B cell (primary cell): ENCODE results near the gene KCTD5. TPM values are rescaled to one million over a fixed set of nuclear protein-coding genes. Genes with fewer than 3 reads are reported as not detected.
"Not testable (repeated sequence)": the region's sequence is repeated elsewhere in the genome, so short reads cannot be mapped to it uniquely, and the experiment has no call there.

Experiments
- ATAC-seq: fragments of 200-7000 bp; cut with Tn5 transposase; one replicate; pipeline ENCODE4 v1.10.0; 2021; ENCODE audit warnings: low read depth, mild to moderate bottlenecking, moderate number of reproducible peaks, moderate library complexity
- CTCF ChIA-PET: fragments of 350-600 bp; sonication (Branson Sonifier 250); formaldehyde crosslinking; loops from one replicate; lab custom pipeline; 2021; ENCODE audit warnings: antibody characterized with exemption, inconsistent platforms; lab: Charles Lee
- POLR2A ChIA-PET: fragments of 350-600 bp; sonication (Branson Sonifier 250); formaldehyde crosslinking; loops from one replicate; lab custom pipeline; 2021; ENCODE audit warnings: antibody characterized with exemption; lab: Charles Lee
- DNase-seq: peaks from one replicate; pipeline ENCODE4 v3.0.0; 2013
- H2AFZ ChIP-seq: 2 replicates; pipeline ENCODE4 v1.6.1; 2012; ENCODE audit warnings: mild to moderate bottlenecking, low read depth, low read length; ENCODE audit not compliant: insufficient read depth, poor library complexity, severe bottlenecking
- H3K27ac ChIP-seq, 2 donors: 1 replicate in 1 of 2; 2 replicates in 1 of 2; pipeline ENCODE4 v1.5.1; 2012 to 2013; ENCODE audit warnings: low read length in 2 of 2, mild to moderate bottlenecking in 2 of 2, moderate library complexity in 1 of 2
- H3K27me3 ChIP-seq, 4 experiments: fragments of 200-600 bp in 1 of 4; sonication (generic) in 1 of 4; replicated peaks in 1 of 4; 1 replicate in 2 of 4; 2 replicates in 2 of 4; pipeline versions ENCODE4 v1.6.1 to v1.7.0; 2013 to 2016; ENCODE audit warnings: low read length in 3 of 4, mild to moderate bottlenecking in 2 of 4, mixed read lengths in 1 of 4, moderate library complexity in 1 of 4; ENCODE audit not compliant: insufficient read depth in 4 of 4, control insufficient read depth in 3 of 4; ENCODE audit errors: control extremely low read depth in 1 of 4
- H3K36me3 ChIP-seq, 2 experiments: replicated peaks in 1 of 2; 1 replicate in 1 of 2; 2 replicates in 1 of 2; pipeline versions ENCODE4 v1.6.1 to v1.7.1; 2013; ENCODE audit warnings: low read length in 1 of 2; ENCODE audit not compliant: insufficient read depth in 2 of 2, control insufficient read depth in 1 of 2; ENCODE audit errors: control extremely low read depth in 1 of 2, extremely low read depth in 1 of 2
- H3K4me1 ChIP-seq, 2 donors: fragments of 200-600 bp in 1 of 2; sonication (generic) in 1 of 2; 1 replicate in 1 of 2; 2 replicates in 1 of 2; pipeline versions ENCODE4 v1.5.1 to v1.6.1; 2013 to 2017; ENCODE audit warnings: low read length in 2 of 2; ENCODE audit not compliant: control insufficient read depth in 2 of 2, insufficient read depth in 2 of 2
- H3K4me2 ChIP-seq: replicated peaks from 2 replicates; pipeline ENCODE3; 2012; ENCODE audit warnings: mild to moderate bottlenecking, low read depth, low read length; ENCODE audit not compliant: poor library complexity, severe bottlenecking
- H3K4me3 ChIP-seq, 5 experiments: fragments of 200-600 bp in 1 of 5; sonication (generic) in 1 of 5; 1 replicate in 3 of 5; 2 replicates in 2 of 5; pipeline versions ENCODE4 v1.5.1 to v1.7.0; 2011 to 2016; ENCODE audit warnings: low read length in 4 of 5, mild to moderate bottlenecking in 4 of 5, low read depth in 2 of 5, control low read depth in 1 of 5, moderate library complexity in 1 of 5; ENCODE audit not compliant: insufficient read depth in 1 of 5; ENCODE audit errors: control extremely low read depth in 1 of 5, extremely low read depth in 1 of 5
- H3K79me2 ChIP-seq: fragments of 200-600 bp; sonication (generic); one replicate; pipeline ENCODE4 v1.6.0; 2016; ENCODE audit warnings: low read length; ENCODE audit not compliant: control insufficient read depth, insufficient read depth
- H3K9ac ChIP-seq: fragments of 200-600 bp; sonication (generic); 2 replicates; pipeline ENCODE4 v1.6.1; 2017; ENCODE audit warnings: mild to moderate bottlenecking, low read length, moderate library complexity
- H3K9me3 ChIP-seq, 3 donors: one replicate each; pipeline versions ENCODE4 v1.6.1 to v1.7.1; 2013; ENCODE audit warnings: low read length in 2 of 3; ENCODE audit not compliant: control insufficient read depth in 2 of 3, insufficient read depth in 1 of 3; ENCODE audit errors: control extremely low read depth in 1 of 3
- H4K20me1 ChIP-seq: 2 replicates; pipeline ENCODE4 v1.6.0; 2012; ENCODE audit warnings: mild to moderate bottlenecking, low read length; ENCODE audit not compliant: insufficient read depth, control insufficient read depth, poor library complexity, severe bottlenecking
- H3K27ac Mint-ChIP-seq: one replicate; pipeline ENCODE4 v1.8.0; 2021; ENCODE audit warnings: mixed read lengths
- H3K27me3 Mint-ChIP-seq: one replicate; pipeline ENCODE4 v1.8.0; 2021; ENCODE audit warnings: mixed read lengths
- H3K4me1 Mint-ChIP-seq: one replicate; pipeline ENCODE4 v1.8.0; 2021; ENCODE audit warnings: mixed read lengths
- H3K4me3 Mint-ChIP-seq: one replicate; pipeline ENCODE4 v1.8.0; 2021; ENCODE audit warnings: mixed read lengths
- H3K9me3 Mint-ChIP-seq: one replicate; pipeline ENCODE4 v1.8.0; 2022; ENCODE audit warnings: mixed read lengths; ENCODE audit not compliant: insufficient read depth
- WGBS: methylation state at CpG from one replicate; pipeline ENCODE4 v1.1.5; 2013; ENCODE audit warnings: missing lambda C conversion rate; ENCODE audit not compliant: insufficient coverage; 5-methylcytosine and 5-hydroxymethylcytosine counted together
- intact Hi-C: fragments of 100-400 bp; cut with micrococcal nuclease; formaldehyde crosslinking; loops from one replicate; pipeline ENCODE4 v1.10.0; 2022
- polyA plus RNA-seq: library from polyadenylated mRNA; depleted of rRNA; stranded (reverse); fragments of >200 nt; gene quantifications from 2 replicates; pipeline ENCODE4 v1.2.3, GENCODE V29; 2012
- total RNA-seq, 2 donors: library from RNA; stranded (reverse); fragments of 120-200 nt in 1 of 2; gene quantifications; 1 replicate in 1 of 2; 2 replicates in 1 of 2; pipeline versions ENCODE4 v1.2.3 to v1.2.4, GENCODE V29; 2013 to 2022
- TF ChIP-seq, protein P1 (sequence below): fragments of 200-600 bp; IDR thresholded peaks from one replicate; pipeline ENCODE4 v1.8.0; 2022; ENCODE audit warnings: antibody characterized with exemption, mild to moderate bottlenecking

KCTD5 gene
- total and polyA plus RNA-seq, 2 donors (not counting 1 experiment from before 2014, with no cell fraction given), result 17.2 to 37.3 TPM

DNA sequence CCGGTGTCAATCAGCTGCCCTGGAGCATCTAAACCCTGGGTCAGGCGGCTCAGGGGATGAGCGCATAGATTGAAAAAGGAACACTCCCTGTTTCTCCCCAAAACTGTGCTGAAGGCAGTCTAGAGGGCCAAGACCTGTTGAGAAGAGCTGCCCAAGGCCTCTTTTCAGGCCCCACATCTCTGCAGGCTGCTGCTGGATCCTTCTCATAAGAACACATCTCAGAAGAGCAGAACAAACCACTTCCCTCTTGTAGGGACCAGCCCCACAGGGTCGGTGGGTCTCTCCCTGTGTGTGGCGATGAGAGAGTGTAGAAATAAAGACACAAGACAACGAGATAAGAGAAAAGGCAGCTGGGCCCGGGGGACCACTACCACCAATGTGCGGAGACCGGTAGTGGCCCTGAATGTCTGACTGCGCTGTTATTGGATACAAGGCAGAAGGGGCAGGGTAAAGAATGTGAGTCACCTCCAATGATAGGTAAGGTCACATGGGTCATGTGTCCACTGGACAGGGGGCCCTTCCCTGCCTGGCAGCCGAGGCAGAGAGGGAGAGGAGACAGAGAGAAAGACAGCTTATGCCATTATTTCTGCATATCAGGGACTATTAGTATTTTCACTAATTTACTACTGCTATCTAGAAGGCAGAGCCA, 22.2 kb upstream of the KCTD5 start:
- H3K9me3 ChIP-seq, H3K36me3 ChIP-seq, H3K4me3 Mint-ChIP-seq, H3K9ac ChIP-seq, H3K27ac Mint-ChIP-seq, H3K9me3 Mint-ChIP-seq, ATAC-seq, H3K27ac ChIP-seq, DNase-seq, H3K27me3 Mint-ChIP-seq, H3K27me3 ChIP-seq, H2AFZ ChIP-seq, H3K79me2 ChIP-seq, intact Hi-C loops, H3K4me3 ChIP-seq, H3K4me2 ChIP-seq, H3K4me1 ChIP-seq, H4K20me1 ChIP-seq, CTCF ChIA-PET: not testable (repeated sequence)
- 79% methylated on average over 8 of the region's 11 CpGs for WGBS
- H3K4me1 Mint-ChIP-seq, result peaks cover 15% of the 10 kb centered on the region
- POLR2A ChIA-PET, result interaction anchor here (0.6 kb wide), 1 partner anchor 475 kb away, joined by 4 read pairs; the partner anchor contains the start of gene ZNF213

DNA sequence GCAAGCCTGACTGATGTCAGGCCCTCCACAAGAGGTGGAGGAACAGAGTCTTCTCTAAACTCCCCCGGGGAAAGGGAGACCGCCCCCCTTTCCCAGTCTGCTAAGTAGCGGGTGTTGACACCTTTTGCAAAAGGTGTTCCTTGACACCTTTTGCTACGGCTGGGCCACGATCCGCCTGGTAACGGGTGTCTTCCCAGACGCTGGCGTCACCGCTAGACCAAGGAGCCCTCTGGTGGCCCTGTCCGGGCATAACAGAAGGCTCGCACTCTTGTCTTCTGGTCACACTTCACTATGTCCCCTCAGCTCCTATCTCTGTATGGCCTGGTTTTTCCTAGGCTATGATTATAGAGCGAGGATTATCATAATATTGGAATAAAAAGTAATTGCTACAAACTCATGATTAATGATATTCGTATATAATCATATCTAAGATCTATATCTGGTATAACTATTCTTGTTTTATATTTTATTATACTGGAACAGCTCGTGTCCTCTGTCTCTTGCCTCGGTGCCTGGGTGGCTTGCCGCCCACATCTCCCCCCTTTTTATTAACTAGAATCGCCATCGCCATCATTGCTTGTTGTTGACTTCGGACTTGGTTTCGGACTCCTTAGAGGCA, 21.5 kb upstream of the KCTD5 start:
- TF ChIP-seq, protein P1, sequence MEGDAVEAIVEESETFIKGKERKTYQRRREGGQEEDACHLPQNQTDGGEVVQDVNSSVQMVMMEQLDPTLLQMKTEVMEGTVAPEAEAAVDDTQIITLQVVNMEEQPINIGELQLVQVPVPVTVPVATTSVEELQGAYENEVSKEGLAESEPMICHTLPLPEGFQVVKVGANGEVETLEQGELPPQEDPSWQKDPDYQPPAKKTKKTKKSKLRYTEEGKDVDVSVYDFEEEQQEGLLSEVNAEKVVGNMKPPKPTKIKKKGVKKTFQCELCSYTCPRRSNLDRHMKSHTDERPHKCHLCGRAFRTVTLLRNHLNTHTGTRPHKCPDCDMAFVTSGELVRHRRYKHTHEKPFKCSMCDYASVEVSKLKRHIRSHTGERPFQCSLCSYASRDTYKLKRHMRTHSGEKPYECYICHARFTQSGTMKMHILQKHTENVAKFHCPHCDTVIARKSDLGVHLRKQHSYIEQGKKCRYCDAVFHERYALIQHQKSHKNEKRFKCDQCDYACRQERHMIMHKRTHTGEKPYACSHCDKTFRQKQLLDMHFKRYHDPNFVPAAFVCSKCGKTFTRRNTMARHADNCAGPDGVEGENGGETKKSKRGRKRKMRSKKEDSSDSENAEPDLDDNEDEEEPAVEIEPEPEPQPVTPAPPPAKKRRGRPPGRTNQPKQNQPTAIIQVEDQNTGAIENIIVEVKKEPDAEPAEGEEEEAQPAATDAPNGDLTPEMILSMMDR, result peak; percentile 62

More for the DNA sequence above, 21.5 kb upstream of the KCTD5 start:
- Mint-ChIP-seq H3K27ac (peak overlapping the region; percentile 20), H3K4me1 (peaks cover 15% of the 10 kb centered on the region)
- H3K9me3 Mint-ChIP-seq, ATAC-seq, H3K4me3 ChIP-seq, H3K9me3 ChIP-seq, H4K20me1 ChIP-seq, H3K4me2 ChIP-seq, CTCF ChIA-PET, H3K4me1 ChIP-seq, H3K79me2 ChIP-seq, H3K4me3 Mint-ChIP-seq, H3K27me3 ChIP-seq, H3K27me3 Mint-ChIP-seq, H3K36me3 ChIP-seq, intact Hi-C loops, H3K27ac ChIP-seq, H3K9ac ChIP-seq, H2AFZ ChIP-seq: not testable (repeated sequence)
- WGBS, result 26% methylated on average over 8 of the region's 21 CpGs
- DNase-seq, result peak; percentile 58
- POLR2A ChIA-PET, result interaction anchor here (0.6 to 1.0 kb wide), 2 partner anchors 140 to 474 kb away, joined by 3 to 4 read pairs; partner anchors contain the start of gene ZNF213
